ENCODE data around the gene RTP1.

DNA sequence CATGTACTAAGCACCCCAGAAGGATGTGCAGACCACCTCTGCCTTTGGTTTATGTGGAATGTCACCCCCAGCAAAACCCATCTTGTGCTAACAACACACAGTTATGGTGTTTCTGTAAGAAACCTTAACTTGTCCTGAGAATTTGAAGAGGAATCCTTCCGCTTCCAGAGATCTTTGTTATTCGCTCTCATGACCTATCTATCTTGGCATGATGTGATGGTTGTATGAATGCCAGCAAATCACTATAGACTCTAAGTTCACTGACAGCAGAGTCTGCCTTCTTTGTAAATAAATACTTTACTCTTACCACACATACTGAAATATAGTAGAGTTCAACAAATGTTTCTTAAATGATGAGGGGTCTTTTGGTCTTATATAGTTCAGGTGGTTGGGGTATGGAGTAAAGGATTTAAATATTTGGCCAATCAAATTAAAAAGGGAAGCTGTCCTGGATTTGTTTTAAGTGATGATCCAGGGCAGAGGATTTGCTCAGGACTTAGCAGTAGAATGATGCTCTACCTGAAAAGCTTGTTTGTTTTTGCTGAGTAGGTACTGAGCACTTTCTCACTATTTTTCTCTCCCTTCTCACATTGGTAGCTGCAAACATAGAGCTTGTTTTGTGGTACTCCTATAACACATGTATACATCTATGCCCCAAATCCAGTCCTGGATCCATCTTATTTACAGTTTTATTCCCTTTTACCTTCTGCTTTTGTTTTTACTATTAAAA is 27.9 kb upstream of the RTP1 start:
- TF ChIP-seq, protein P1, sequence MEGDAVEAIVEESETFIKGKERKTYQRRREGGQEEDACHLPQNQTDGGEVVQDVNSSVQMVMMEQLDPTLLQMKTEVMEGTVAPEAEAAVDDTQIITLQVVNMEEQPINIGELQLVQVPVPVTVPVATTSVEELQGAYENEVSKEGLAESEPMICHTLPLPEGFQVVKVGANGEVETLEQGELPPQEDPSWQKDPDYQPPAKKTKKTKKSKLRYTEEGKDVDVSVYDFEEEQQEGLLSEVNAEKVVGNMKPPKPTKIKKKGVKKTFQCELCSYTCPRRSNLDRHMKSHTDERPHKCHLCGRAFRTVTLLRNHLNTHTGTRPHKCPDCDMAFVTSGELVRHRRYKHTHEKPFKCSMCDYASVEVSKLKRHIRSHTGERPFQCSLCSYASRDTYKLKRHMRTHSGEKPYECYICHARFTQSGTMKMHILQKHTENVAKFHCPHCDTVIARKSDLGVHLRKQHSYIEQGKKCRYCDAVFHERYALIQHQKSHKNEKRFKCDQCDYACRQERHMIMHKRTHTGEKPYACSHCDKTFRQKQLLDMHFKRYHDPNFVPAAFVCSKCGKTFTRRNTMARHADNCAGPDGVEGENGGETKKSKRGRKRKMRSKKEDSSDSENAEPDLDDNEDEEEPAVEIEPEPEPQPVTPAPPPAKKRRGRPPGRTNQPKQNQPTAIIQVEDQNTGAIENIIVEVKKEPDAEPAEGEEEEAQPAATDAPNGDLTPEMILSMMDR (IDR thresholded peaks at IDR 0.05), result no peak
- no peak for TF ChIP-seq POLR2A (IDR thresholded peaks at IDR 0.05)

Measured in upper lobe of left lung (tissue), 4 donors.